Smooth muscle cell (in vitro differentiated cells): ENCODE results near the gene ATP6V1A. TPM values are rescaled to one million over a fixed set of nuclear protein-coding genes. Genes with fewer than 3 reads are reported as not detected.

Source experiments
- DNase-seq: peaks from one replicate; lab custom pipeline; 2025; ENCODE audit not compliant: unreplicated experiment; lab: John Stamatoyannopoulos, UW
- H2AFZ ChIP-seq: fragments of 200-600 bp; sonication (generic); 2 replicates; pipeline ENCODE4 v1.6.0; 2016; ENCODE audit warnings: antibody characterized with exemption, low read depth, mild to moderate bottlenecking
- H3F3A ChIP-seq: fragments of 200-600 bp; sonication (generic); 2 replicates; pipeline ENCODE4 v1.6.0; 2017; ENCODE audit warnings: antibody characterized with exemption, low read depth
- H3K27ac ChIP-seq: fragments of 200-600 bp; sonication (generic); 2 replicates; pipeline ENCODE4 v1.5.1; 2016; ENCODE audit warnings: low read depth, mild to moderate bottlenecking
- H3K27me3 ChIP-seq: fragments of 200-600 bp; sonication (generic); 2 replicates; pipeline ENCODE4 v1.6.1; 2016; ENCODE audit warnings: low read depth, mild to moderate bottlenecking
- H3K36me3 ChIP-seq: fragments of 200-600 bp; sonication (generic); 2 replicates; pipeline ENCODE4 v1.5.1; 2016; ENCODE audit warnings: low read depth
- H3K4me1 ChIP-seq: fragments of 200-600 bp; sonication (generic); 2 replicates; pipeline ENCODE4 v1.5.1; 2016; ENCODE audit warnings: low read depth
- H3K4me2 ChIP-seq: fragments of 200-600 bp; sonication (generic); 2 replicates; pipeline ENCODE4 v1.6.0; 2016; ENCODE audit warnings: mild to moderate bottlenecking
- H3K4me3 ChIP-seq: fragments of 200-600 bp; sonication (generic); 2 replicates; pipeline ENCODE4 v1.5.1; 2016; ENCODE audit warnings: mild to moderate bottlenecking
- H3K79me2 ChIP-seq: fragments of 200-600 bp; sonication (generic); 2 replicates; pipeline ENCODE4 v1.6.0; 2016; ENCODE audit warnings: low read depth, mild to moderate bottlenecking
- H3K9ac ChIP-seq: fragments of 200-600 bp; sonication (generic); 2 replicates; pipeline ENCODE4 v1.6.0; 2016; ENCODE audit warnings: low read depth
- H3K9me3 ChIP-seq: fragments of 200-600 bp; sonication (generic); replicated peaks from 2 replicates; pipeline ENCODE4 v1.5.1; 2016; ENCODE audit warnings: low read depth
- H4K20me1 ChIP-seq: fragments of 200-600 bp; sonication (generic); 2 replicates; pipeline ENCODE4 v1.6.0; 2016; ENCODE audit warnings: low read depth
- CTCF ChIP-seq: fragments of 200-600 bp; sonication (generic); IDR thresholded peaks from 2 replicates; pipeline ENCODE4 v1.5.1; 2017; ENCODE audit warnings: borderline replicate concordance, mild to moderate bottlenecking, antibody characterized with exemption; ENCODE audit not compliant: insufficient read depth, poor library complexity, severe bottlenecking
- WGBS: methylation state at CpG from one replicate; pipeline ENCODE4 v1.1.7; 2016; ENCODE audit warnings: low lambda C conversion rate; 5-methylcytosine and 5-hydroxymethylcytosine counted together
- polyA plus RNA-seq: library from polyadenylated mRNA; unstranded; fragments of >200 nt; fragmentation: Nextera tagmentation; extraction: Ambion mirVana; gene quantifications from 2 replicates; pipeline ENCODE4 v1.2.1, GENCODE V29; 2016
- total RNA-seq: library from RNA; depleted of rRNA; stranded (reverse); fragments of >200 nt; gene quantifications from 2 replicates; pipeline ENCODE4 v1.2.3, GENCODE V29; 2014

Gene ATP6V1A
- total and polyA plus RNA-seq, 2 experiments from 2014 or later = 38.7 to 41.7 TPM

- Histone ChIP-seq H3K9me3 (no peaks in the 10 kb centered on the region), H3K4me2 (peak overlapping the region; percentile 94), H2AFZ (peak overlapping the region; percentile 85), H3K27me3 (no peaks in the 10 kb centered on the region), H3K79me2 (peaks cover 80% of the 10 kb centered on the region), H4K20me1 (peaks cover 29% of the 10 kb centered on the region), H3K9ac (peak overlapping the region; percentile 99), H3K4me1 (peaks cover 28% of the 10 kb centered on the region), H3K27ac (peak overlapping the region; percentile 100), H3K36me3 (no peaks in the 10 kb centered on the region), H3K4me3 (peak overlapping the region; percentile 95), H3F3A (no peaks in the 10 kb centered on the region)
- 5% methylated on average over 18 of the region's 18 CpGs for WGBS
- DNase-seq = no peak
- TF ChIP-seq CTCF = no peak
These were observed 630 bp downstream of the ATP6V1A start for GRCh38 chr3:113747283-113748046.

GRCh38 chr3:113751141-113751540 lies 4.3 kb downstream of the ATP6V1A start:
- Histone ChIP-seq H3K4me3 (no peak overlapping the region), H3K4me1 (peaks cover 17% of the 10 kb centered on the region), H3K4me2 (no peak overlapping the region), H4K20me1 (peaks cover 10% of the 10 kb centered on the region), H3K9me3 (no peaks in the 10 kb centered on the region), H3K79me2 (peaks cover 79% of the 10 kb centered on the region), H3K9ac (no peak overlapping the region), H3K36me3 (no peaks in the 10 kb centered on the region), H3F3A (no peaks in the 10 kb centered on the region), H2AFZ (no peak overlapping the region), H3K27me3 (no peaks in the 10 kb centered on the region), H3K27ac (no peak overlapping the region)
- TF ChIP-seq CTCF = no peak
- no peak for DNase-seq

GRCh38 chr3:113753376-113753985 lies 6.6 kb downstream of the ATP6V1A start:
- peaks cover 7% of the 10 kb centered on the region for H3K4me1 ChIP-seq
- no peak overlapping the region for H2AFZ ChIP-seq
- H3K4me2 ChIP-seq = no peak overlapping the region
- H3K9me3 ChIP-seq = peaks cover 3% of the 10 kb centered on the region
- no peak for DNase-seq
- no peak for TF ChIP-seq CTCF
- no peak overlapping the region for H3K9ac ChIP-seq
- WGBS = 60% methylated on average over 4 of the region's 4 CpGs
- peaks cover 5% of the 10 kb centered on the region for H3K36me3 ChIP-seq
- H3K27me3 ChIP-seq = no peaks in the 10 kb centered on the region
- peaks cover 82% of the 10 kb centered on the region for H3K79me2 ChIP-seq
- H4K20me1 ChIP-seq = peaks cover 12% of the 10 kb centered on the region
- no peak overlapping the region for H3K27ac ChIP-seq
- no peak overlapping the region for H3K4me3 ChIP-seq
- peaks cover 11% of the 10 kb centered on the region for H3F3A ChIP-seq
